ENCODE data around the gene ATP10A. TPM values are rescaled to one million over a fixed set of nuclear protein-coding genes. Genes with fewer than 3 reads are reported as not detected.
A peak's percentile ranks its signal among the peaks of the same experiment; 100 is the strongest.

ATP10A gene
- total RNA-seq, 2 experiments from 2014 or later: 57.9 to 62.4 TPM

DNA sequence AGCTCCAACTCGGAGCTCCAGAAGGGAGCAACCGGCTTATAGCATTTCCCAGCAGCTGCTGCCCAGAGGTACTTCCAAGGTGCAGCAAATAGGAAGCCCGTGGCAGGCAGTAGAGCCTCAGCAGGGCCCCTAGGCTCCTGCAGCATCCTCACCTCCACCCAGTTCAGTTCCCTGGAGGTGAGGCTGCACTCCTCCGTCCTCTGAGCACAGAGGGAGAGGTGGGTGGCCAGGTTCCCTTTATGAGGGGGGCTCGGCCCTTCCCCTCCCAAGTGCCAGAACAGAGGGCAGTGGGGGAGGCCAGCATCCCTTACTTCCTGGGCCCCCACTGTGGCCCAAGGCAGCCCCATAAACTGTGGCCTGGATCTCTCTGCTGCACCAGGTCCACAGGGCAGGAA is 150.2 kb downstream of the ATP10A start:
- ChIA-PET CTCF (interaction anchor here (0.6 kb wide), 1 partner anchor 93 kb away, joined by 3 read pairs; no protein-coding TSS in a partner anchor), POLR2A (no interaction called here)
- no peaks in the 10 kb centered on the region for H3K9me3 Mint-ChIP-seq
- H3K27ac Mint-ChIP-seq: no peak overlapping the region
- H3K27me3 Mint-ChIP-seq: no peaks in the 10 kb centered on the region
- no peaks in the 10 kb centered on the region for H3K4me1 Mint-ChIP-seq
- H3K36me3 Mint-ChIP-seq (ENCODE audit: low read depth): peaks cover 14% of the 10 kb centered on the region
- no peak for DNase-seq
- H3K4me3 Mint-ChIP-seq: no peak overlapping the region

DNA sequence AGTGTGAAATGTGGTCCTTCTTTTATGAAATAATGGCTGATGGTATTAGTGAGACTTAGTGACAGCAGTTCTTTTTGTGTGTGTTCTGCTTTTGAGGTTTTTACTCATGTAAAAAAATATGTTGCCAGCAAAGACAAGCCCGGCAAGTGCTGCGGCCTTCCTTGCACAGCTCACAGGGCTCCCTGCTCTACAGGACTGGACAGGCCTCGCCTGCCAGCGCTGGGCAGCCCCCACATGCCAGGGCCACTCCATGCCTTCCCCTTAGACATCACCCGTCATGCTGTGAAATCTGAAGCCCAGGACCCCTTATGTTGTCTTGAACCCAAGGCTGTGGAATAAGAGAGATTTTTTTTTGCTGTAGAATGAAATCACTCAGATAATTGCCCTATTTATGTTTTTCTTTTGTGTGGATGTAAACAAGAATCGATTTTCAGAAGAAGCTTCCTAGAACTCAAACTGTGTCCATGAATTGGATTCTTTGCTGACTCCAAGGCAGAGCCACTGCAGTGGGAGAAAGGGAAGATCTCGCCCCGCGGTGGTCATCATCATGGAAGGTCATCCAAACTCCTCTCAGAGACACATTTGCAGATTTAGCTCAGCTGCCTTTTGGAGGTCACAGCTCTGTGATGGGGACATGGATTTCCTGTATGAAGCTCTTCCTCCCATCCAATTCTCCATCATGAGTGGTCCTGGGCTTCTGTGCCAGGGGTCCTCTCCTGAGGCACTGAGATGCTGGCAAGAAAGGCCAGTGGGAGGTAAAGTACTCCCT is 150.8 kb downstream of the ATP10A start:
- Mint-ChIP-seq H3K27me3 (no peaks in the 10 kb centered on the region), H3K4me3 (no peak overlapping the region), H3K27ac (no peak overlapping the region), H3K36me3 (ENCODE audit: low read depth) (peaks cover 14% of the 10 kb centered on the region), H3K4me1 (no peaks in the 10 kb centered on the region), H3K9me3 (no peaks in the 10 kb centered on the region)
- DNase-seq: no peak
- CTCF ChIA-PET: interaction anchor here (0.6 kb wide), 1 partner anchor 92 kb away, joined by 3 read pairs; no protein-coding TSS in a partner anchor
- POLR2A ChIA-PET: no interaction called here

DNA sequence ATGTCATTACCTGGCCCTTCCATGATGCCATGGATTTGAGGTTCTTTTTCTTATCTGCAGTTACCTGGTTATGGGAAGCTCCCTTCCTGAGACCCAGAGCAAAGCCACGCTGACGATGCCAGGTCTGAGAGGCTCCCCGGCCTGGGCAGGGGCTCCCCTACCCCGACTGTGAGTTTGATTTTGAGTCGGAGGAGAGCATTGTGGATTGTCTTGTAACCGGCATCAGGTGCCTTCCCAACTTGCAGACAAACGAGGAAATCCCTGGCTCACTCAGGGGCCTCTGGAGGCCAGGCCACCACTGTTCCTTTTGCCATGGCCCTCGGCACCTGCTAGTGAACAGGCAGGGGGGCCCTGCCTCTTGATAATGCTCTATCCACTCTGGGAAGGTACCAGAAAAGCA is 151.4 kb downstream of the ATP10A start:
- Mint-ChIP-seq H3K4me1 (no peaks in the 10 kb centered on the region), H3K27ac (no peak overlapping the region), H3K9me3 (no peaks in the 10 kb centered on the region), H3K4me3 (no peak overlapping the region), H3K36me3 (ENCODE audit: low read depth) (peaks cover 14% of the 10 kb centered on the region), H3K27me3 (no peaks in the 10 kb centered on the region)
- CTCF ChIA-PET: no interaction called here
- no peak for DNase-seq
- POLR2A ChIA-PET: no interaction called here

DNA sequence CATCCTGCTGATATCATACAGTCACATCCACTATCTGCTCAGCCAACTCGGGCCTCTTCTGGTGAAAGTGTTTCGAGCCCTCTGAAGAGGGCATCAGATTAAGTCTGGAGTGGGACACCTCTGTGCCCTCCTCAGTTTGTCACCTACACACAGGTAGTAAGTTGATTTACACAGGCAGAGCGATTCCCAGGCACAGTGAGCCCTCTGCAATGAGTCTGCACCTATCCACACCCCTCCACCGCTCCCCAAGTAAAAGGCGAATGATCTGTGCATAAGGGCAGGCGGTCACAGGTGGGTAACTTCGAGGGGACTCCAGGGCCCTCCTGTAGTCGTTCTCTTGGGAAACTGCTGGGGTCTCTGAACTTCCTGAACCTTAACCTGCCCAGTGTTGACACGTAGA is 152.0 kb downstream of the ATP10A start:
- Mint-ChIP-seq H3K4me1 (no peaks in the 10 kb centered on the region), H3K27me3 (no peaks in the 10 kb centered on the region), H3K4me3 (no peak overlapping the region), H3K36me3 (ENCODE audit: low read depth) (peaks cover 14% of the 10 kb centered on the region), H3K9me3 (no peaks in the 10 kb centered on the region), H3K27ac (no peak overlapping the region)
- POLR2A ChIA-PET: no interaction called here
- CTCF ChIA-PET: no interaction called here
- no peak for DNase-seq

DNA sequence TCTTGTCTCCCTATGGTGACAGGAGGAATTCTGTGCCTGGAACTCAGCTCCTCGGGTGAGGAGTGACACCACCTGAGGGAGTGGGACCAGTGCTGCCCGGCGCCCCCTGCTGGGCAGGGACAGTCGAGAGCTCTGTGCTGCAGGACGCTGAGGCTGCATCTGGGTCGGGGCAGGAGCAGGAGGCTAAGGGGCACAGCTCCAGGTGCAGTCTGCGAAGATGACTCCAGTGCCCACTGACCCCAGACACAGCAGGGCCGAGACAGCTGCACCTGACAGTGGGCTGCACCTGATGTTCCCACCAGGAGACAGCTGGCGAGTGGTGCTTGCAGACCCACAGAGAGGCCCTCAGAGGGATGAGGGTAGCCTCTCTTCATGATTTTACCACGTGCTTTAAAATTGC is 152.9 kb downstream of the ATP10A start:
- Mint-ChIP-seq H3K36me3 (ENCODE audit: low read depth) (peaks cover 11% of the 10 kb centered on the region), H3K27ac (no peak overlapping the region), H3K4me1 (no peaks in the 10 kb centered on the region), H3K9me3 (no peaks in the 10 kb centered on the region), H3K4me3 (no peak overlapping the region), H3K27me3 (no peaks in the 10 kb centered on the region)
- ChIA-PET CTCF (interaction anchor here (0.6 to 1.6 kb wide), 5 partner anchors 8 to 54 kb away, joined by 3 to 8 read pairs (median 4); no protein-coding TSS in a partner anchor), POLR2A (no interaction called here)
- DNase-seq: peak; percentile 56

DNA sequence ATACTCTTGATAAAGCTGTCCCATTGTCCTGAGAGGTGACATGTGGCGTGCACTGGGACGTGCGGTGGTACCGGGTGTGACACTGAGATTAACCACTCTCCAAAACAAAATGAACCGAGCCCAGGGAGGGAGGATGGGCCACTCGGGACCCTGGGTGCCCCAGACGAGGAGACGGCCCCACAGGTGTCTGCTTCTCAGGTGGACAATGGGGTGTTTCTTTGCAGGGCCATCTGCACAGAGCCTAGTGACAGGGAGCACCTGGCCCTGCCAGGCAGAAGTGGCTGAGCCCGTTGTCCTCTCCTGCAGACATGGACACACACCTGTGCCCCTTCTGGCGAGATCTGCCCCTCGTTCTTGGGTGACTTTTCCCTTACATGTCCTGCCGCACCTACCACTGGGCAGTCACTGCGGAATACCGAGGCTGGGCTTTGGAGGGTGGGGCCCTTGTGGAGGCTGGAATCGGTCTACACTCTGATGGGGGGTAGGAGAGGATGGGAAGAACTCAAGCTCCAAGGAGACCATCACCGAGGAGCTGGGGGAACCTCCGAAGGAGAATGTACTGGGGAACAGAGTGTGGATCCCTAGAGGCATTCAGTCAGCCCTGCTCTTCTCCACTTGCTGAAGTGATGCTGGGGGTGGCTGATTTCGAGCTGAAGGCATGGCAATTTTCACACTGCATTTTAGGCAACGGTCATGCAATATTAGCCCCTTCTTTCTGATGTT is 153.5 kb downstream of the ATP10A start:
- Mint-ChIP-seq H3K27me3 (no peaks in the 10 kb centered on the region), H3K9me3 (no peaks in the 10 kb centered on the region), H3K4me3 (no peak overlapping the region), H3K4me1 (no peaks in the 10 kb centered on the region), H3K36me3 (ENCODE audit: low read depth) (peaks cover 13% of the 10 kb centered on the region), H3K27ac (no peak overlapping the region)
- ChIA-PET CTCF (interaction anchor here (0.8 to 1.6 kb wide), 4 partner anchors 9 to 29 kb away, joined by 3 to 8 read pairs (median 4); no protein-coding TSS in a partner anchor), POLR2A (no interaction called here)
- DNase-seq: no peak

DNA sequence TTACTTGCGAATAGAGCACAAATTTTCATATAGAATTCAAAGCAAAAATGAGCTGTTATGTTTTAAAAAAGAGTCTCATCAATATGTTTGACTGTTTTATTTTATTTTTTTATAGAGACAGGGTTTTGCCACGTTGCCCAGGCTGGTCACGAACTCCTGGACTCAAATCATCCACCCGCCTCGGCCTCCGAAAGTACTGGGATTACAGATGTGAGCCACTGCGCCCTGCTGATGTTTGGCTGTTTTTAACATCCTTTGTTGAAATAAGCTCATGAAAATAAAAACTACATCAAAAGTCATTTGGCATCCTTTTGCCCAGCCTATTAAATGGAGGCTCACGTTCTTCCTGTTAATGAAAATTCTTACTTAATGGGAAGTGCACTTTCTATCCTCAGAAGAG is 154.7 kb downstream of the ATP10A start:
- ChIA-PET CTCF (no interaction called here), POLR2A (no interaction called here)
- Mint-ChIP-seq H3K27me3 (no peaks in the 10 kb centered on the region), H3K27ac (no peak overlapping the region), H3K4me1 (no peaks in the 10 kb centered on the region), H3K36me3 (ENCODE audit: low read depth) (peaks cover 13% of the 10 kb centered on the region), H3K4me3 (no peak overlapping the region), H3K9me3 (no peaks in the 10 kb centered on the region)
- no peak for DNase-seq

DNA sequence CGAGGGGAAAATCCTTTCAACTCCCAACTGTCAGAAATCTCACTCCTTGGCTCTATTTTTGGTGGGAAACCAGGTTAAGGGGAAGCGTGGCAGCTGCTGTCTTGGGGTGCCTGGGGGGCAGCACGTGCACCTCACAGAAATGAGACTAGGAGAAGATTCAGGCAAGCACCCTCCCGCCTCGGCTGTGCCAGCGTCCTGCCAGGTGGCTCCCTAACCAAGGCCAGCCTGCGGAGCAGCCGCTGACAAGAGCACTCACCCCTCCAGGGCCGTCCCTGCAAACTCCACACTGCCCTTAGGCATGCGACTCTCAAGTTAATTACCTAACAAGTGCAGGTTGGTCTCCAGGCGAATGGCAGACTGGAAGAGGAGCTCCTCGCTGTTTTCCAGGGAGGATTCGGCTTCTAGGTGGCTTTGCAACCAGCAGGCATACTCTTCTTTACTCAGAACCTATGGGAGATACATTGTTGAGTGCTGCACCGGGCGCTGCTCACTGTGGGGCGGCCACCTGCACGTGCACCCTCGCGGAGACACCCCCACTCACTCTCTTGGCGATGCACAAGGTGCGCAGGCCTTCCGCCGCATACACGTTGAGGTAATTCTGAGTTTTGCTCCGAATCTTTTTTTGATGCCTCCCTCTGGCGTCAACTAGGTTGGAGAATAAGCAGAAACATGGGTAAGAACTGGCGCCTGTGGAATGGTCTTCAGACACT is 155.3 kb downstream of the ATP10A start:
- Mint-ChIP-seq H3K4me1 (no peaks in the 10 kb centered on the region), H3K4me3 (no peak overlapping the region), H3K27ac (no peak overlapping the region), H3K36me3 (ENCODE audit: low read depth) (peaks cover 11% of the 10 kb centered on the region), H3K27me3 (no peaks in the 10 kb centered on the region), H3K9me3 (no peaks in the 10 kb centered on the region)
- DNase-seq: no peak
- ChIA-PET CTCF (interaction anchor here (0.6 kb wide), 1 partner anchor 762 kb away, joined by 3 read pairs; no protein-coding TSS in a partner anchor), POLR2A (no interaction called here)

DNA sequence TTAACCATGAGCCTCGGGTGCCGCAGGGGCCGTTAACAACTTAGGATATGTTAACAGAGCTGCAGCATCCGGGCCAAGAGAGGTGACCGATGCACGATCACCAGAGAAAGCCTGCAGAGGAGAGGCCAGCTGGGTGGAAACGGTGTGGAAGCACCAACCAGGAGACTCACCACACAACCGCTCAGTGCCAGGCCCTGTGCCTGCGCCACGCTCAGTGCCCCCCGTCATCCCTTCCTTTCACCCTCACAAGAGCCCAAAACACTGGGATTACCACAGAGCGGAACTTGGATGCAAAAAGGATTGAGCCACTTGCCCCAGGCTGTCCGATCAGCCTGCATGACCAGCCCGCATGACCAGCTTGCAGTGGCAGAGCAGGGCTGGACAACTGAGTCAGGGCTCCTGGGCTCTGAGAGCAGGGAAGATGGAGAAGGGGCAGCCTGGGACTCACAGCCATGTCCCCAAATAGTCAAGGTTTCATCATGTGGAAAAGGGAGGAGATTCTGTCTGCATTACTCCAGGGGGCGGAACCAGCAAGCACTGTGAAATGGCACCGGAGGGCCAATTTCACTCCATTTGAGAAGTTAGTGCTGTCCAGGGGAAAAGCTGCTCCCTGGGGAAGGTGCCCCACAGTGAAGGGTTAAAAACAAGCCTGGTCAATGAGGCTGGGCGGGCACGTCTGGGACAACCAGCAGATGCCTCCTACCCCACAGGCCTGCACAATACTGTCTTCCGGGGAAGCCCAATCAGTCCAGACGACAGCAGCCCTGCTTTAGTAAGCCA is 156.8 kb downstream of the ATP10A start:
- Mint-ChIP-seq H3K4me3 (no peak overlapping the region), H3K27me3 (no peaks in the 10 kb centered on the region), H3K4me1 (no peaks in the 10 kb centered on the region), H3K9me3 (no peaks in the 10 kb centered on the region), H3K27ac (no peak overlapping the region), H3K36me3 (ENCODE audit: low read depth) (peaks cover 8% of the 10 kb centered on the region)
- ChIA-PET CTCF (no interaction called here), POLR2A (no interaction called here)
- no peak for DNase-seq

DNA sequence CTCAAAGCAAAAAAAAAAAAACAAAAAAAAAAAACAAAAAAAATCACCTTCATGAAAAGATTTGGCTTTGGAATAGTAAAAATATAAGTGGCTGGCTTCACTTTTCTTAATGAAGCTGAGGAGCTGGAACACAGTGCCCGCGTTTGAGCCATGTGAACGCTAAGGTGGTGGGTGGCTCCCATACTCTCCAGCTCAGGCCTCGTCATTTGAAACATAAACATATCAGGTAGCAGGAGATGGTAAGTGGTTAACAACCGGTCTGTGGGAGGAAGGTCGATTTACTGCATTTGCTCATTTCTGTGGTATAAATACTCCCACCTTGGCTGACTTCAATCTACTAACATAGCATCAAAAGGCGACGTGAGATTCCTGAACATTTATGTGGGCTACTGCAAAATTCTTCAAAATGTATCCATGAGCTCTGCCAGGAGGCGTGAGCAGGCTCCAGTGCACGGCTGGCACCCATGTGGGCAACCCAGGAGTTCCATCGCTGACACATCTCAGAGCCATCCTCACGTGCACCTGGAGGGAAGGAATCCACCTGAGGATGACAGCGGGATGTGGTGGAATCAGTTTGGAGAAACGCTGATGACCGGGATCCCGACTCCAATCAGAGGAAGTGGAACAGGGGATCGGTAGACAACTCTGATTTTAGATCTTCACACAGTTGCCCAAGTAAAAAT is 157.6 kb downstream of the ATP10A start:
- no peak for DNase-seq
- ChIA-PET POLR2A (no interaction called here), CTCF (interaction anchor here (0.7 kb wide), 1 partner anchor 24 kb away, joined by 3 read pairs; no protein-coding TSS in a partner anchor)
- Mint-ChIP-seq H3K27ac (no peak overlapping the region), H3K4me1 (no peaks in the 10 kb centered on the region), H3K27me3 (no peaks in the 10 kb centered on the region), H3K9me3 (no peaks in the 10 kb centered on the region), H3K36me3 (ENCODE audit: low read depth) (peaks cover 14% of the 10 kb centered on the region), H3K4me3 (no peak overlapping the region)

DNA sequence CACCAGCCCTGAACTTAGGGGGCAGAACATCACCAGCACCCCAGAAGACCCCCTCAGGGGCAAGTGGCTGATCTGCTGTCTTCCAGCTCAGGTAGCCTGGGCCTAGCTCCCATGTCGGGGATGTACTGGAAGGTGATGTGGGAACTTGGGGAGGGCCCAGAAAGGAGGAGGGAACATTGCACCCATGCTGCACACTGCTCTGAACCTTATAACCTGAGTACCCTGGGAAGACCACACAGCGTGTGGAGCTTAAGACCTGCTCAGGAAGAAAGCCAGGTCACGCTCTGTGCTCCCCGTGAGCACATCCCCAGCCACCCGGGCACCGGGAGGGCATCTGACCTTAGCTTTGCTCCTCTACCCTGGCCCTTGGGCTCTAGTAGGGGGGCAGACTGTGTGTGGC is 159.4 kb downstream of the ATP10A start:
- H3K9me3 Mint-ChIP-seq: no peaks in the 10 kb centered on the region
- H3K4me1 Mint-ChIP-seq: no peaks in the 10 kb centered on the region
- ChIA-PET POLR2A (no interaction called here), CTCF (interaction anchor here (0.8 kb wide), 1 partner anchor 15 kb away, joined by 3 read pairs; no protein-coding TSS in a partner anchor)
- H3K27me3 Mint-ChIP-seq: no peaks in the 10 kb centered on the region
- no peak for DNase-seq
- peaks cover 20% of the 10 kb centered on the region for H3K36me3 Mint-ChIP-seq (ENCODE audit: low read depth)
- no peak overlapping the region for H3K4me3 Mint-ChIP-seq
- no peak overlapping the region for H3K27ac Mint-ChIP-seq
